Ovary (tissue), 3 donors: ENCODE results near the gene CADPS.

Experiments used
- EP300 ChIP-seq: sonication (generic); formaldehyde crosslinking; IDR thresholded peaks from one replicate; pipeline ENCODE4 v1.6.1; 2017; ENCODE audit warnings: antibody characterized with exemption
- TF ChIP-seq, protein P1 (sequence below), 3 donors: fragments of 450-650 bp in 2 of 3; fragments of 200-600 bp in 1 of 3; IDR thresholded peaks; one replicate each; pipeline versions ENCODE4 v1.5.1 to v1.8.0; 2016 to 2022; ENCODE audit warnings: antibody characterized with exemption in 3 of 3, mild to moderate bottlenecking in 1 of 3
- donor health status: DM: no; HTN: no; CAD: no.

DNA sequence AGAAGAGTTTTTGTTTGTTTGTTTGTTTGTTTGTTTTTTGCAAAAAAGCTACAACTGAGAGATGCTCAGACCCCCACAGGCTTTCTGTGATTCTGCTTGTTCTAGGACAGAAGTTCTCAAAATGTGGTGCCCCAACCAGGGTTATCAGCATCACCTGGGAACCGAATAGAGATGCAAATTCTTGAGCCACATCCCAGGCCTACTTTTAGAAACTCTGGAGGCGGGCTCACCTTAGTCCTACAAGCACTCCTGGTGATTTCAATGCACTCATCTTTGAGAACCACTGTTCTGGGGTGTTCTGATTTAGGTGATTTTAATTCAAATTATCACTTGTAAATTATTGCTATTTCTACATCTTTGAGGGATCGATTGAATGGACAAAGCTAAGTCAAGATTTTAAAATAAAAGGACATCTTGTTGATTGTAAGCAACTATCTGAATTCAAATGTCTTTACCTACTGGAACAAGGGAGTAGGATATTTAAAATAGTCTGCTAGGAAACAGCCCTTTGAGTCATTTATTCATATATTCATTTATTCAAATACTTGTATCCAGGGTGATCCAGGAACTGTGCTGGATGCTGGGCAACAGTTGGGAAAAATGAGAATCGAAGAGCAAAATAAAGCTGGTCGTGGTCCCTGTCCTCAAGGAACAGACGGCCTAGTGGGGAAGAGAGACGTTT, 44.7 kb upstream of the CADPS start:
- no peak for TF ChIP-seq EP300
- TF ChIP-seq, protein P1, sequence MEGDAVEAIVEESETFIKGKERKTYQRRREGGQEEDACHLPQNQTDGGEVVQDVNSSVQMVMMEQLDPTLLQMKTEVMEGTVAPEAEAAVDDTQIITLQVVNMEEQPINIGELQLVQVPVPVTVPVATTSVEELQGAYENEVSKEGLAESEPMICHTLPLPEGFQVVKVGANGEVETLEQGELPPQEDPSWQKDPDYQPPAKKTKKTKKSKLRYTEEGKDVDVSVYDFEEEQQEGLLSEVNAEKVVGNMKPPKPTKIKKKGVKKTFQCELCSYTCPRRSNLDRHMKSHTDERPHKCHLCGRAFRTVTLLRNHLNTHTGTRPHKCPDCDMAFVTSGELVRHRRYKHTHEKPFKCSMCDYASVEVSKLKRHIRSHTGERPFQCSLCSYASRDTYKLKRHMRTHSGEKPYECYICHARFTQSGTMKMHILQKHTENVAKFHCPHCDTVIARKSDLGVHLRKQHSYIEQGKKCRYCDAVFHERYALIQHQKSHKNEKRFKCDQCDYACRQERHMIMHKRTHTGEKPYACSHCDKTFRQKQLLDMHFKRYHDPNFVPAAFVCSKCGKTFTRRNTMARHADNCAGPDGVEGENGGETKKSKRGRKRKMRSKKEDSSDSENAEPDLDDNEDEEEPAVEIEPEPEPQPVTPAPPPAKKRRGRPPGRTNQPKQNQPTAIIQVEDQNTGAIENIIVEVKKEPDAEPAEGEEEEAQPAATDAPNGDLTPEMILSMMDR (IDR thresholded peaks at IDR 0.05): no peak
